Nephron (organoid): Measurements from ENCODE around the gene TMPO.
A peak's percentile ranks its signal among the peaks of the same experiment; 100 is the strongest.

Experiments
- H3K27ac Mint-ChIP-seq, 3 experiments: 2 replicates each; pipeline ENCODE4 v1.8.0; 2020; ENCODE audit warnings: mixed read lengths in 3 of 3, mild to moderate bottlenecking in 2 of 3, moderate library complexity in 1 of 3
- H3K27me3 Mint-ChIP-seq: 2 replicates; pipeline ENCODE4 v1.8.0; 2021; ENCODE audit warnings: low read depth, mild to moderate bottlenecking, moderate library complexity, mixed read lengths
- H3K36me3 Mint-ChIP-seq: 2 replicates; pipeline ENCODE4 v1.8.0; 2020; ENCODE audit warnings: low read depth, mixed read lengths
- H3K4me1 Mint-ChIP-seq: 2 replicates; pipeline ENCODE4 v1.8.0; 2020; ENCODE audit warnings: mixed read lengths
- H3K4me3 Mint-ChIP-seq, 3 experiments: 2 replicates each; pipeline ENCODE4 v1.8.0; 2020; ENCODE audit warnings: mild to moderate bottlenecking in 3 of 3, mixed read lengths in 3 of 3, moderate library complexity in 2 of 3
- H3K9me3 Mint-ChIP-seq: 2 replicates; pipeline ENCODE4 v1.8.0; 2020; ENCODE audit warnings: mixed read lengths
- TF ChIP-seq, protein P1 (sequence below), 3 experiments: fragments of 200-600 bp; sonication (generic); IDR thresholded peaks; one replicate each; pipeline ENCODE4 v1.5.0; 2021; ENCODE audit warnings: antibody characterized with exemption in 3 of 3; ENCODE audit not compliant: unreplicated experiment in 3 of 3

Gene TMPO

DNA sequence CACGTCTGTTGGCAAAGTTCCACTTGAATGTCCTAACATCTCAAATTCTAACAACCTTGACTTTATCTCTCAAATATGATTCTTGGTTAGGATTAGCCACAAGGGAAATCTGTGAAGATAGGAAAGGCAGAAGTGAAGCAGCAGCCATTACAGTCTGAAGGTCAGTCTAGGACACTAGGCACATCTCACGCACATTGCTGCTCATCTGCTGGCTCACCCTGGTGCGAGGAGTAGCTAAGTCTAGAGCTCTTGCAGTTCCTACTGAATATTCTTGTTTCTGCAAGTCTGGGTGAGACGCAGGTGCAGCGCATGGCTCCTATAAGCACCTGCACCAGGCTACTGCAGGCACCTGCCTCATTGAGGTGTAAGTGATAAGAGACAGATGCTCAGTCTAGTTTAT, 71.7 kb downstream of the TMPO start:
- TF ChIP-seq, protein P1, sequence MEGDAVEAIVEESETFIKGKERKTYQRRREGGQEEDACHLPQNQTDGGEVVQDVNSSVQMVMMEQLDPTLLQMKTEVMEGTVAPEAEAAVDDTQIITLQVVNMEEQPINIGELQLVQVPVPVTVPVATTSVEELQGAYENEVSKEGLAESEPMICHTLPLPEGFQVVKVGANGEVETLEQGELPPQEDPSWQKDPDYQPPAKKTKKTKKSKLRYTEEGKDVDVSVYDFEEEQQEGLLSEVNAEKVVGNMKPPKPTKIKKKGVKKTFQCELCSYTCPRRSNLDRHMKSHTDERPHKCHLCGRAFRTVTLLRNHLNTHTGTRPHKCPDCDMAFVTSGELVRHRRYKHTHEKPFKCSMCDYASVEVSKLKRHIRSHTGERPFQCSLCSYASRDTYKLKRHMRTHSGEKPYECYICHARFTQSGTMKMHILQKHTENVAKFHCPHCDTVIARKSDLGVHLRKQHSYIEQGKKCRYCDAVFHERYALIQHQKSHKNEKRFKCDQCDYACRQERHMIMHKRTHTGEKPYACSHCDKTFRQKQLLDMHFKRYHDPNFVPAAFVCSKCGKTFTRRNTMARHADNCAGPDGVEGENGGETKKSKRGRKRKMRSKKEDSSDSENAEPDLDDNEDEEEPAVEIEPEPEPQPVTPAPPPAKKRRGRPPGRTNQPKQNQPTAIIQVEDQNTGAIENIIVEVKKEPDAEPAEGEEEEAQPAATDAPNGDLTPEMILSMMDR (IDR thresholded peaks at IDR 0.05; ENCODE audit: unreplicated experiment in 3 of 3) = no peak
- no peaks in the 10 kb centered on the region for H3K36me3 Mint-ChIP-seq
- H3K4me3 Mint-ChIP-seq = no peak overlapping the region
- H3K27me3 Mint-ChIP-seq = peaks cover 3% of the 10 kb centered on the region
- no peaks in the 10 kb centered on the region for H3K9me3 Mint-ChIP-seq
- peaks cover 5% of the 10 kb centered on the region for H3K4me1 Mint-ChIP-seq
- H3K27ac Mint-ChIP-seq = no peak overlapping the region

DNA sequence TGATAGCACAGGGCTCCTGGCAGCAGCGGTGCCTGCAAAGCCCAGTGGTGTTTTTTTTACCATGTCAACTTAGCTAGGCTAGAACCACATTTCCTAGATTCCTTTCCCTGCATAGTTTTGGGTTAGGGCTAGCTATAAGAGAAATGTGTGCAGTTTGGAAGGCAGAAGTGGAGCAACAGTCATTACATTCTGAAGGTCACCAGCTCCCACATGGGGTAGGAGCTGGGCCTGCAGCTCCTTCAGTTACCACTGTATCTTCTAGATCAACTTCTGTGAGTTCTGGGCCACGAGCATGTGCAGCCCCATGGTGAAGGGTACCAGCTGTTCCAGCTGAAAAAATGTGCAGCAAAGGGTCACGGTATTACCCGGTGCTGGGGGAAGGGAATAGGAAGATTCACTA, 75.8 kb downstream of the TMPO start:
- Mint-ChIP-seq H3K27ac (peak overlapping the region; percentile 71 to 83 (median 72)), H3K9me3 (no peaks in the 10 kb centered on the region), H3K36me3 (peaks cover 7% of the 10 kb centered on the region), H3K4me1 (peaks cover 26% of the 10 kb centered on the region), H3K4me3 (peak overlapping the region; percentile 69 to 79 (median 70)), H3K27me3 (no peaks in the 10 kb centered on the region)
- TF ChIP-seq, protein P1 (IDR thresholded peaks at IDR 0.05; ENCODE audit: unreplicated experiment in 3 of 3) = no peak

DNA sequence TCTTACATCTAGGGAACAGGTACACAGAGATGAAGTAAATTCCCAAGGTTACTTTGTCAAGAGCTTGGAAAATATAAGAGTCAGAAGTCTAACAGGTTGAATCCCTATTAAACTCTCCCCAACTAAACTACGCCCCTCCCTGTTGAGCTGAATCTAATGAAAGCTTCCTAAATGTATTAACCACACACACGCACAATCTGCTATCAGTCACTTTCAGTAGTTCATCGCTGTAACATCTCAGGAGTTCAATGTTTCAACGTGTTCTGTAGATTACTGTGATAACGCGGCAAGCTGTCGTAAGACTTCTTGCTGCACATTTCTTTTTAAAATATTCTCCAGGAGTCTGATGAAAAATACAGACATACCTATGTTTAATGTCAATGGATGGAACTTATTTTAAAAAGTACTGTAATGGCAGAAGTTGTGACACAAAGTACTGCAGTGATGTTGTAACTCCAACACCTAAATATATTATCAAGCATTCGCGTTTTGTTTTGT, 77.5 kb downstream of the TMPO start:
- Mint-ChIP-seq H3K27me3 (no peaks in the 10 kb centered on the region), H3K4me3 (peak overlapping the region; percentile 95 to 98 (median 95)), H3K27ac (peak overlapping the region; percentile 98 to 99 (median 99)), H3K4me1 (peaks cover 26% of the 10 kb centered on the region), H3K9me3 (no peaks in the 10 kb centered on the region), H3K36me3 (peaks cover 21% of the 10 kb centered on the region)
- TF ChIP-seq, protein P1 (IDR thresholded peaks at IDR 0.05; ENCODE audit: unreplicated experiment in 3 of 3) = no peak

DNA sequence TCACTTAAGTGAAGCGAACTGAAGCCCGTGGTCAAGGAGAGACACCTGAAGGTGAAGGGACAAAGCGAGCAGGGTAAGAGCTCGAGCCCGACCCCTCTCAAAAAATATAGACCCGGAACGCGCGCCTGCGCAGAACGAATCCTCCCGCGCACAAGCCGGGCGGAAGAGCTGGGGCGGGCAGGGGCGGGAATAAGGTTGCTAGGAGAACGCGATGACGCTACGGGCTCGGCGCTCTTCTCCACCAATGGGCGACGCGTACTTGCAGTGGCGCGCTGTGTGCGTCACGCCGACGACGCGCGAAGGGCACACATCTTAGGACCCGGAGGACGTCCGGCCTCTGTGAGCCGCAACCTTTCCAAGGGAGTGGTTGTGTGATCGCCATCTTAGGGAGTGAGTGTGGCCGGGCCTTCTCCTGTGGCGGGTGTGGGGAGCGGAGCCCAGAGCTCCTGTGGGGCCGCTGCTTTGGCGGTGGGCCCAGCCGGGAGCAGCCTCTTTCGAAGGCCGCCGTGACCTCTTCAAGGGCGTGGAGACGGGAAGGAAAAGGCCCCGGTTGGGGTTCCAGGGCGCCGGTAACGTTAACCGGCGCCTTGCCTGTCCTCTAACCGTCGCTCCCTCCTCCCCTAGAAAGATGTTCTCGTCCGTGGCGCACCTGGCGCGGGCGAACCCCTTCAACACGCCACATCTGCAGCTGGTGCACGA, 78.1 kb downstream of the TMPO start, which contains the start of gene SLC25A3:
Gene SLC25A3 (plus strand): TSS at position 336 of the 699 bp plus-strand sequence. CDS start 293 bp downstream, at position 629.
- Mint-ChIP-seq H3K4me3 (peak within 1 kb of the TSS; percentile 95 to 98 (median 95)), H3K36me3 (peaks cover 27% of the 10 kb centered on the region), H3K4me1 (peaks cover 26% of the 10 kb centered on the region), H3K27me3 (no peaks in the 10 kb centered on the region), H3K27ac (peak within 1 kb of the TSS; percentile 98 to 99 (median 99)), H3K9me3 (no peaks in the 10 kb centered on the region)
- TF ChIP-seq, protein P1 (IDR thresholded peaks at IDR 0.05; ENCODE audit: unreplicated experiment in 3 of 3) = no peak

DNA sequence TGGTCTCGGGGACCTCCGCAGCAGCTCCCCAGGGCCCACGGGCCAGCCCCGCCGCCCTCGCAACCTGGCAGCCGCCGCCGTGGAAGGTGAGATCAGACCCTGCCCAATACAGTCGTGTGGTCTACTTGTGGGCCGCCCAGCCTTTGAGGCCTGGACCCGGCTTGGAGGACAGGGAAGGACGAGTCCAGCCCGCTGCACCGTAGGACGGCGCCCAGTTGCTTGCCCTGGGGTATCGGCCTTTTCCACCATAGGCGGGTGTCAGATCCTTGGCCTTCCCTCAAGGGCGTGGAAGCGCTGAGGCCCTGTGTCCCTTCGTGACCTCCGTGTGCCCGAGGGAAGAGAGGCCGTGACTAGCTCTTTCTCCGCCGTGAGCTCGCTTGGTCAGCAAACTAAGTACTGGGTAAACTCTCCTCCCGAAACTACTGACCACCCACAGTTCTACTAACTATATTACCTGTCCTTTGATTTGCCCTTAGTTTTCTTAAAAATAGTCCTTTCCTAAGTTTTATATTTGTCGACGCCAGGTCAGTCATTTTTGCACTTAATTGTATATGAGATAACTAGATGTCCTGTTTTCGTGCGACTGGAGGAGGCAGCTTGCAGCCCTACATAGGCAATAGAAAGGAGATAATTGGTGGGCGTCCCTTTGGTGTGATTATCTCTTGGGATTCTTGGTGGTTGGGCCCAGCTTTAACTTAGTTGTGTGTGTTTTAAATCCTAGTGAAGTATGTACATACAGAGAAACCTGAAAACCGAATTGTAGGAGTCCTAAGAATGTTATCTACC, 78.9 kb downstream of the TMPO start:
- H3K9me3 Mint-ChIP-seq = no peaks in the 10 kb centered on the region
- H3K27ac Mint-ChIP-seq = peak overlapping the region; percentile 98 to 99 (median 99)
- peak overlapping the region; percentile 95 to 98 (median 95) for H3K4me3 Mint-ChIP-seq
- peaks cover 26% of the 10 kb centered on the region for H3K4me1 Mint-ChIP-seq
- no peaks in the 10 kb centered on the region for H3K27me3 Mint-ChIP-seq
- TF ChIP-seq, protein P1 (IDR thresholded peaks at IDR 0.05; ENCODE audit: unreplicated experiment in 3 of 3) = no peak
- peaks cover 34% of the 10 kb centered on the region for H3K36me3 Mint-ChIP-seq
